Naive thymus-derived CD8-positive, alpha-beta T cell (primary cell): ENCODE data around the gene MANF. TPM values are rescaled to one million over a fixed set of nuclear protein-coding genes. Genes with fewer than 3 reads are reported as not detected.
A peak's percentile ranks its signal among the peaks of the same experiment; 100 is the strongest.

Experiments used
- ATAC-seq, 2 donors: fragments of 150-1000 bp; cut with Tn5 transposase in 1 of 2; sonication (Bioruptor Pico), chemical (Tn5 transposase) in 1 of 2; 1 replicate in 1 of 2; 2 replicates in 1 of 2; pipeline ENCODE4 v1.10.0; 2021; ENCODE audit warnings: mild to moderate bottlenecking in 2 of 2, moderate library complexity in 2 of 2
- POLR2A ChIA-PET: fragments of 350-600 bp; sonication (Branson Sonifier 250); formaldehyde crosslinking; loops from one replicate; lab custom pipeline; 2021; ENCODE audit warnings: antibody characterized with exemption; lab: Charles Lee
- DNase-seq, 10 donors: peaks; one replicate each; pipeline versions ENCODE4 v3.0.0 to v3.0.0-alpha.2; 2020 to 2022
- H3K27ac Mint-ChIP-seq, 10 donors: one replicate each; pipeline ENCODE4 v1.8.0; 2020 to 2022; ENCODE audit warnings: mild to moderate bottlenecking in 10 of 10, mixed read lengths in 10 of 10, moderate library complexity in 4 of 10, inconsistent platforms in 1 of 10
- H3K27me3 Mint-ChIP-seq, 5 donors: one replicate each; pipeline ENCODE4 v1.8.0; 2021 to 2022; ENCODE audit warnings: mixed read lengths in 5 of 5
- H3K36me3 Mint-ChIP-seq, 3 donors: one replicate each; pipeline ENCODE4 v1.8.0; 2020 to 2022; ENCODE audit warnings: mixed read lengths in 3 of 3, mild to moderate bottlenecking in 2 of 3, inconsistent platforms in 1 of 3
- H3K4me1 Mint-ChIP-seq, 4 donors: one replicate each; pipeline ENCODE4 v1.8.0; 2021 to 2022; ENCODE audit warnings: mixed read lengths in 4 of 4
- H3K4me3 Mint-ChIP-seq, 10 donors: one replicate each; pipeline ENCODE4 v1.8.0; 2020 to 2022; ENCODE audit warnings: mild to moderate bottlenecking in 10 of 10, mixed read lengths in 10 of 10, moderate library complexity in 6 of 10, inconsistent platforms in 1 of 10
- H3K9me3 Mint-ChIP-seq, 9 donors: one replicate each; pipeline ENCODE4 v1.8.0; 2020 to 2022; ENCODE audit warnings: mixed read lengths in 9 of 9, mild to moderate bottlenecking in 3 of 9, inconsistent platforms in 1 of 9, moderate library complexity in 1 of 9
- polyA plus RNA-seq, 3 donors: library from polyadenylated mRNA; unstranded; fragments of 300-500 nt; fragmentation: Illumina TruSeq; gene quantifications; one replicate each; pipeline ENCODE4 v1.2.3, GENCODE V29; 2021
- total RNA-seq, 8 experiments: library from RNA in 2 of 8; stranded (reverse) in 2 of 8; gene quantifications; one replicate each; pipeline ENCODE4 v1.2.3 and lab custom pipeline; 2021 to 2026

Gene MANF
- total and polyA plus RNA-seq, 5 experiments from 2014 or later, result 41.6 to 56.2 (median 45.3) TPM

GRCh38 chr3:51408021-51408420, 22.9 kb downstream of the MANF start:
- no peak for DNase-seq
- Mint-ChIP-seq H3K36me3 (peaks cover 4 to 88% (median 16%) of the 10 kb centered on the region in 3 donors), H3K27me3 (no peaks in the 10 kb centered on the region), H3K4me1 (peaks cover 10 to 31% (median 16%) of the 10 kb centered on the region in 4 donors), H3K9me3 (no peaks in the 10 kb centered on the region), H3K27ac (peak overlapping the region in 3 of 10 donors; percentile 12 to 60 (median 35)), H3K4me3 (no peak overlapping the region)
- POLR2A ChIA-PET, result interaction anchor here (0.7 kb wide), 1 partner anchor 402 kb away, joined by 4 read pairs; no protein-coding TSS in a partner anchor
- ATAC-seq, result no peak

- Mint-ChIP-seq H3K36me3 (peaks cover 4 to 88% (median 15%) of the 10 kb centered on the region in 3 donors), H3K9me3 (no peaks in the 10 kb centered on the region), H3K27ac (peak overlapping the region in 4 of 10 donors; percentile 35 to 60 (median 55)), H3K27me3 (no peaks in the 10 kb centered on the region), H3K4me3 (no peak overlapping the region), H3K4me1 (peaks cover 5 to 23% (median 10%) of the 10 kb centered on the region in 4 donors)
- DNase-seq (no peak), ATAC-seq (no peak)
- POLR2A ChIA-PET, result interaction anchor here (0.6 kb wide), 1 partner anchor 82 kb away, joined by 5 read pairs; no protein-coding TSS in a partner anchor
These were observed 23.7 kb downstream of the MANF start for GRCh38 chr3:51408813-51409212.

- no peaks in the 10 kb centered on the region for H3K27me3 Mint-ChIP-seq
- peaks cover 0 to 92% (median 6%) of the 10 kb centered on the region in 3 donors for H3K36me3 Mint-ChIP-seq
- peak overlapping the region in 8 of 10 donors; percentile 37 to 71 (median 61) for H3K27ac Mint-ChIP-seq
- no peak overlapping the region for H3K4me3 Mint-ChIP-seq
- no peaks in the 10 kb centered on the region for H3K9me3 Mint-ChIP-seq
- DNase-seq, result no peak
- POLR2A ChIA-PET, result interaction anchor here (0.6 kb wide), 1 partner anchor 10 kb away, joined by 3 read pairs; no protein-coding TSS in a partner anchor
- H3K4me1 Mint-ChIP-seq, result no peaks in the 10 kb centered on the region
- ATAC-seq, result no peak
These were observed 37.1 kb downstream of the MANF start for GRCh38 chr3:51422211-51422610.

GRCh38 chr3:51426921-51427320, 41.8 kb downstream of the MANF start:
- peaks cover 0 to 89% (median 18%) of the 10 kb centered on the region in 3 donors for H3K36me3 Mint-ChIP-seq
- no peak overlapping the region for H3K4me3 Mint-ChIP-seq
- H3K4me1 Mint-ChIP-seq, result no peaks in the 10 kb centered on the region
- ATAC-seq (no peak), DNase-seq (no peak)
- H3K27me3 Mint-ChIP-seq, result no peaks in the 10 kb centered on the region
- H3K27ac Mint-ChIP-seq, result peak overlapping the region in 1 of 10 donors; percentile 34
- no peaks in the 10 kb centered on the region for H3K9me3 Mint-ChIP-seq
- POLR2A ChIA-PET, result no interaction called here

- ATAC-seq (no peak), DNase-seq (no peak)
- POLR2A ChIA-PET, result no interaction called here
- Mint-ChIP-seq H3K9me3 (no peaks in the 10 kb centered on the region), H3K4me1 (peaks cover 0 to 2% (median 0%) of the 10 kb centered on the region in 4 donors), H3K27ac (no peak overlapping the region), H3K36me3 (peaks cover 0 to 82% (median 24%) of the 10 kb centered on the region in 3 donors), H3K27me3 (no peaks in the 10 kb centered on the region), H3K4me3 (no peak overlapping the region)
These were observed 44.0 kb downstream of the MANF start for GRCh38 chr3:51429138-51429537.

GRCh38 chr3:51434110-51434509, 49.0 kb downstream of the MANF start:
- DNase-seq (no peak), ATAC-seq (no peak)
- Mint-ChIP-seq H3K27ac (peak overlapping the region in 2 of 10 donors; percentile 11 to 55), H3K4me1 (peaks cover 4 to 9% (median 6%) of the 10 kb centered on the region in 4 donors), H3K9me3 (no peaks in the 10 kb centered on the region), H3K4me3 (no peak overlapping the region), H3K27me3 (no peaks in the 10 kb centered on the region), H3K36me3 (peaks cover 0 to 77% (median 18%) of the 10 kb centered on the region in 3 donors)
- POLR2A ChIA-PET, result no interaction called here

GRCh38 chr3:51434746-51435327, 49.7 kb downstream of the MANF start:
- peak; percentile 88 to 89 for ATAC-seq
- Mint-ChIP-seq H3K4me1 (peaks cover 4 to 9% (median 6%) of the 10 kb centered on the region in 4 donors), H3K4me3 (no peak overlapping the region), H3K36me3 (peaks cover 0 to 78% (median 14%) of the 10 kb centered on the region in 3 donors), H3K9me3 (no peaks in the 10 kb centered on the region), H3K27ac (peak overlapping the region in 2 of 10 donors; percentile 7 to 81), H3K27me3 (no peaks in the 10 kb centered on the region)
- peak in 9 of 10 donors; percentile 16 to 75 (median 42) for DNase-seq
- POLR2A ChIA-PET, result no interaction called here

- ATAC-seq (no peak), DNase-seq (no peak)
- no peak overlapping the region for H3K4me3 Mint-ChIP-seq
- peaks cover 5 to 80% (median 10%) of the 10 kb centered on the region in 3 donors for H3K36me3 Mint-ChIP-seq
- no peaks in the 10 kb centered on the region for H3K27me3 Mint-ChIP-seq
- peaks cover 7 to 15% (median 14%) of the 10 kb centered on the region in 4 donors for H3K4me1 Mint-ChIP-seq
- peak overlapping the region in 2 of 10 donors; percentile 70 to 71 for H3K27ac Mint-ChIP-seq
- no peaks in the 10 kb centered on the region for H3K9me3 Mint-ChIP-seq
- POLR2A ChIA-PET, result interaction anchor here (0.7 kb wide), 1 partner anchor 79 kb away, joined by 7 read pairs; no protein-coding TSS in a partner anchor
These were observed 52.0 kb downstream of the MANF start for GRCh38 chr3:51436998-51437639.

Other genes with a start within 250 kb of the MANF start
- 10 to 100 TPM; 41.8 to 42.0 TPM for gene RBM15B, start 6.0 kb downstream of the MANF start, total RNA-seq
- 10 to 100 TPM; 12.9 to 27.3 (median 14.2) TPM for gene RBM15B, start 6.0 kb downstream of the MANF start, polyA plus RNA-seq
- 10 to 100 TPM; 36.4 TPM for gene DCAF1, start 114.7 kb downstream of the MANF start, total RNA-seq
- 10 to 100 TPM in 2 of 3 donors, 1 to 10 TPM in 1; 9.1 to 17.4 (median 10.7) TPM for gene DCAF1, start 114.7 kb downstream of the MANF start, polyA plus RNA-seq
- 10 to 100 TPM; 40.5 to 43.4 TPM for gene RAD54L2, start 153.4 kb downstream of the MANF start, total RNA-seq
- 10 to 100 TPM; 14.1 to 15.6 (median 14.7) TPM for gene RAD54L2, start 153.4 kb downstream of the MANF start, polyA plus RNA-seq